Kidney capillary endothelial cell (primary cell): ENCODE data around the gene CAMSAP2.

Experiments
- DNase-seq: peaks from one replicate; pipeline ENCODE4 v3.0.0-alpha.2; 2018; ENCODE audit warnings: low spot score

CAMSAP2 gene

GRCh38 chr1:200885623-200886402, 147.1 kb downstream of the CAMSAP2 start:
- no peak for DNase-seq

DNA sequence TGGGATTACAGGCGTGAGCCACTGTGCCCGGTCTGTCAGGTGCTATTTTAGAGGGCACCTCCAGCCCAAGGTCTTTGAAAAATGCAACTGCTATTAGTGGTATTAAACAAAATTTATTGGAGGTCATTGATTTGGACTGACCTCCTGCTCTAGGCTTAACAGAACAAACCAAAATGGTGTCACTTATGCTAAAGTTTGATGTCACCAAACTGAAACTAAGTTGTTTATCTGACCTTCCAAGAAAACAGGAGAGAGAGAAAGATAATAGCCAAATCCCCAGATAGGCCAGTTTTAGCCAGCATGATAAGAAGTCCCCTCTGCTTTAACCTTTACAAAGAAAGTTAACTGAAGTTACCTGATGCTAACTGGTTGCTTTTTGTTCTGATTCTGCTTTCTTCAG, 147.9 kb downstream of the CAMSAP2 start:
- no peak for DNase-seq

GRCh38 chr1:200887036-200887435, 148.3 kb downstream of the CAMSAP2 start:
- no peak for DNase-seq

DNA sequence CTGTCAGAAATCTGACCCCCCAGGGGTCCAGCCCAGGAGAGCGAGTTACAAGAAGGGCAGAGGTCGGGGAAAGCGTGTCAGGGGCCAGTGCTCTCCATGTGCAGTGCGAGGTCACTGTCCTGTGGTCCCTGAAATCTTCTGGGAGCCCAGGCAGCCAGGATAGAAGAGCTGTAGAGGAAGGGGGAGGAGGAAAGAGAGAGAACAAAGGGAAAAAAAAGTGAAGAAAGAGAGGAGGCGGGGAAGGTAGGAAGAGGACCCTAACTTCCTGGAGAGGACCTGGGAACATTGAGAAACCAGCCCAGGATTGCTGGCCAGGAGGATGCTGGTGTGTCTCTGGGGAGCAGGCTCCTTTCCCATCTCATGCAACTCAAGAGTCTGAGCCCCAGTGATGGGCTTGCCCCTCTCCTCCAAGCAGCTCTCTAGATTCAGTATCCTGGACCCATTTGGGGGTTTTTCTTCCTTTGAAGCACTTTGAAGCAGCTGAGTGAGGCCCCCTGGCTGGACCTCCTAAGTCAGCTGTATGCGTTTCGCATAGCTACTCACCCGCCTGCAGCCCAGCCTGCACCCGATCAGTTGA, 149.2 kb downstream of the CAMSAP2 start:
- no peak for DNase-seq

- no peak for DNase-seq
Observed at GRCh38 chr1:200888349-200888838, 149.7 kb downstream of the CAMSAP2 start.

- DNase-seq: no peak
Observed at GRCh38 chr1:200889571-200889970, 150.9 kb downstream of the CAMSAP2 start.

DNA sequence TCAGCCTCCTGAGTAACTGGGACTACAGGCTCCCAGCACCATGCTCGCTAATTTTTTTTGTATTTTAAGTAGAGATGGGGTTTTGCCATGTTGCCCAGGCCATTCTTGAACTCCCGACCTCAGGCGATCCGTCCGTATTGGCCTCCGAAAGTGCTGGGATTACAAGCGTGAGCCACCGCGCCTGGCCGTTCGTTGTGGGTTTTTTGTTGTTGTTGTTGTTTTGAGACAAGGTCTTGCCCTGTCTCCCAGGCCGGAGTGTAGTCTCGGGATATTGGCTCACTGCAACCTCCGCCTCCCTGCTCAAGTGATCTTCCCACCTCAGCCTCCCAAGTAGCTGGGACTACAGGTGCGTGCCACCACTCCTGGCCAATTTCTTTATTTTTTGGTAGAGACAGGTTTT, 151.3 kb downstream of the CAMSAP2 start:
- DNase-seq: no peak

DNA sequence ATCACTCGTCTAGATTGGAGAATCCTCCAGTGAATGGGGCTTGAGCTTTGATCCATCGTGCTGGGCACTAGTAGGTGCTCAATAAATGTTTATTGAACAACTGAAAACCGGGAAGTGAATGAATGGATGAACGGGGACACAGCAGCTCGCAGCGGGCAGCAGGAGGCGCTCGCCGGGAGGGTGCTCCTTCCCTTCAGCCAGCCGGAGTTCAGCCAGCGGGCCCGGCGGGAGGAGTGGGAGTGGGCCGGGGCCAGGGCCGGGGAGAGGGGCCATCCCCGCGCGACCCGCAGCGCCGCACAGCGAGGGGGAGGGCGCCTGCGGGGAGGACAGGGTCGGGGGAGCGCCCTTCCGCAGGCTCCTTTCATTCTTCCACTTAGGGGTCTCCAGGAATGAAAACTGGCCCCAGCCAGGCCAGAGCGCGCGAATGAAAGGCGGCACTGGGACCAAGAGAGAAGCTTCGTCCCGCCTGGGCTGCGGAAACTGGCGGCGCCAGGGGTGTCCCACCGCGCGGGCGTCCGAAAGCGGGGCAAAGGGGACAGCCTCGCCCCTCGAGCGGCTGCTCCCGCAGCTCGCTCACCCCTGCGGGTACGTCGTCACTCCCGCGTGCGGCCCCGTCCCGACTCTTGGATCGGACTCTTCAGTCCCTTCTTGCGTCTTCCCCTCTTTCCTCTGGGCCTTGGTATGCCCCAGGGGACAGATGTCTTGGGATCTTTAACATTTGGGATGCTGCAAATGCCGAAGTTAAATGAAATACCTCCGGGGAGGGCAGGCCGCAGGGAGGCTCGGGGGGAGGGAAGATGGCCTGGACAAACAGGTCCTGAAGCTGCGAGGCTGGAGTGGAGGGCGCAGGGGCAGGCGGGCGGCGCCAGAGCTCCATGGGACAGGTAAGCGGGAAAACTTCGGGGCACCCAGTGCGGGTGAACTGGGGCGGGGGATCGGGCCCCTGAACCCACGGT, 152.4 kb downstream of the CAMSAP2 start:
- peak; percentile 29 for DNase-seq

- DNase-seq: no peak
Observed at GRCh38 chr1:200891774-200892157, 153.1 kb downstream of the CAMSAP2 start.

DNA sequence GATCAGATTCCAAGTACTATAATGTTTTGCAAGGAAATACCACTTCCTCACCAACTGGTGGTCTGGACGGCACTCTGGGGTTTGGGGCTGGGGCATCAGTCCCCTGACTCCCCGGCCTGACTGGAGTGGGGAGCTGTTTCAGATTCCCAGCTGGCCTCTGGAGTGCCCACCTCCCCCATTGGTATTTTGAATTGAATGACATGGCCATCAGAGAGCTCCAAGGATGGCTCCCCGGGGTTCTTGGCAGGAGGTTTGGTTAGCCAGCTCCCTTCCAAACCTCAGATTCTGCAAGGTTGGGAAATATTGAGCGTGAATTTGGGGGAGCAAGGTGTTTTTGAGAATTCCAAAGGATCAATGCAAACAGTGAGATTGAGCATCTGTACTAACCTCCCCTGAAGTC, 153.9 kb downstream of the CAMSAP2 start:
- no peak for DNase-seq

GRCh38 chr1:200892958-200893357, 154.3 kb downstream of the CAMSAP2 start:
- no peak for DNase-seq

GRCh38 chr1:200893411-200893901, 154.8 kb downstream of the CAMSAP2 start:
- DNase-seq: no peak

- no peak for DNase-seq
Observed at GRCh38 chr1:200894712-200895442, 156.2 kb downstream of the CAMSAP2 start, which contains the start of gene INAVA. Gene INAVA, plus strand, starts transcription at chr1:200894900. Its CDS starts 3,501 bp downstream, at chr1:200898401.

DNA sequence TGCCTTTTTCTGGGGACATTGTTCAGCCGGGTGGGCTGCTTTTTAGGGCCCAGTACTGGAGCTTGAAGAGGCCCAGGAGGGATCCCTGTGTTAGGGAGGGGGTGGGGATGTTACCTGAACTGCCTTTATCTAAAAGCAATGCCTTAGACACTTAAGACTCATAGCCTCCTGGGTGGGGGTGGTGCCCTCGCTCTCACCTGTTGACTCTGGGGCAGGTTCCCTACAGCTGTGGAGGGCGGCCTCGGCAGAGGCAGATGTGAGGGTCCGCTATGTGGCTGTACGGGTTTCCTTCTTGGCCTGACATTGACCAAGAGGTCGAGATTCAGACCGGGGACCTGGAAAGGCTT, 156.7 kb downstream of the CAMSAP2 start:
- no peak for DNase-seq

DNA sequence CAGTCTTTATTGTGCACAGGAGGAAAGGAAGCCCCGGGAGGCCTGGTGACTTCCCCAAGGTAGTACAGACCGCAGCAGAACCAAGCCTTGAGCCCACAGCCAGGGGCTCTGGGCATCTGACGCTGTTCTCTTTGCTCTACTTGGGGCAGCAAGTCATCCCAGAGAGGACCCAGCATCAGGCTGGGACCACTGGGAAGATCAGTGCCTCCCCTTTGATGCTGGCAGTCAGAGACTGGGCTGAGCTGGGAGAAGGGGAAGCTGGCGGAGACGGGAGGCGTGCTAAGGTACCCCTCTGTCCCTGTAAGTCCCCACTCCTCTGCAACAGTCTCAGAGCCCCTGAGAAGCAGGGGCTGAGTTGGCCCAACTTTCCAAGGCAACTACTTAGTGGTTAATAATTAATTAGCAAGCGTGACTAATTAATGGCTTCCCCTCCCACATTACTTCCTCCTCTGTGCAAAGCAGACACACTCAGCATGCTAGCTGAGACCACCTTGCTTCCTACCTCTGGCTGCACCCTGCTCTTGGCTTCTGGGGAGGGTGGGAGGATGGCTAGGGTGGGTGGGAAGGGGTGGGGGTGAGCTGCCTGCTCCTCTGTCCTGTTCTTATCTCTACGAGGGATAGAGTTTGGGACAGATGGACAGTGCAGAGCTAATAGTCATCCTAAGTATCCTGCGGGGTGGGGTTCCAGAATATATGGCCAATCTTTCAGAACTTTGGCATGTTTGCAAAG, 157.3 kb downstream of the CAMSAP2 start:
- DNase-seq: no peak

DNA sequence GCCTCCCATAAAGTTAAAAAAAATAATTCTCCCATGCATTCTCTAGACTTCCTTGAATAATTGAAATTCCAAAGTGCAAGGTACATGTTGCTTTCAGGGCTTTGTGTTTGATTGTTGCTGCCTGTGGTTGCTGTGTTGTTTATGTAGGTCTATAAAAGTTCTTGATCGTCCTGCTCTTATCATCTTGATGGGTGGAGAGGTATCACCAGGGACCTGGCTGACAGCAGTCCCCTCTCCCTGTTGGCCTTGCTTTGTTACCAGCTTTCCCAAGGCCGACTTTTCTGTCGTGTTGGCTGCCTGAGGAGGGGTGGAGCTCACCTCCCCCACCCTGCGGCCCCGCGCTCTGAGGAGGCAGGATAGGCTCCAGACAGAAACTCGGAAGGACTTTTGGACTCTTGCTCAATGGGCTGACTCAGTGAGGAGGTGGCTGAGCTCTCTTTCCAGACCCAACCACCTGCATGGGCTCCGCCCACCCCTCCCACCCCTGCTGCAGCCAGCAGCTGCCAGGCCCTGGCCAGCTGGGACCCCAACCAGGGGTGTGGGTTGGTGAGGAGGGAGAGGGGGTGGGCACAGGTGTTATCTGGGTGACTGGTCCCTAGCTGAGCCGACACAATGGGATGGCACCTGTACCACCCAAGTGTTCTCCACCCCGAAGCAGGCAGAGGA, 158.0 kb downstream of the CAMSAP2 start:
- no peak for DNase-seq

- DNase-seq: no peak
Observed at GRCh38 chr1:200897259-200897658, 158.6 kb downstream of the CAMSAP2 start.

DNA sequence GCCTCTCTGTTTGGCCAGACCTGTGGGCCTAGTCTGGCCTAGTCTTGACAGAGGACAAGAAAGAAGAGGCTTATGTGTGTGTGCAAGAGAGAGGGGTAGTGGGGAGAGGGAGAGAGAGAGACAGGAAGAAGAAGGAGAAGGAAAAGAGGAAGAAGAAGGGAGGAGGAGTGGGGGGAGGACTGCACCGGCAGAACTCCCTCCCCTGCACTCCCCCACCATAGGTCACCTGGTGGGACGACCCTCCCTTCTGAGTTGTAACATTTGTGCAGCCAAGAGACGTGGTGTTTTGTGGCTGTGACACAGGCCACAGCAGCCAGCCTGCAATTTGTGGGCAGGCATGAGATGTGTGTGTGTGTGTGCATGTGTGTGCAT, 160.3 kb downstream of the CAMSAP2 start:
- no peak for DNase-seq

DNA sequence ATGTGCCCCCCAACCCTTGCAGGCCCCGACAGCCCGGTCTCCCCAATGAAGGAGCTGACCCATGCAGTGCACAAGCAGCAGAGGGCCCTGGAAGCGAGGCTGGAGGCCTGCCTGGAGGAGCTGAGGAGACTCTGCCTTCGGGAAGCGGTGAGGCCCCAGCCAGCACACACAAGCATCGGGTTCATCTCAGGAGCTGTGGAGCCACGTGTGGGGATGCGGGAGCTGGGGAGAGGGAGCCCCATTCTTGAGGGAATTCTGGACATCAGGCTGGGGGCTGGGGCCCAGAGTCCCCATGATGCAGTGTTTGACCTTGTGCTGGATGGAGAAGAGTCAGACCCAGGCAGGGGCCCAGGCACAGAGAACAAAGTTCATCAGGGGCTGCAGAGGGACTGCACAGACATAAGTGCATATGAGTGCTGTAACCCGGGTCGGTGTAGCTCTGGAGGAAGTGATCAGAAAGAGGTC, 160.8 kb downstream of the CAMSAP2 start:
- DNase-seq: no peak
